Thyroid gland (tissue), 4 donors: ENCODE results near the gene GALNT10. TPM values are rescaled to one million over a fixed set of nuclear protein-coding genes. Genes with fewer than 3 reads are reported as not detected.

Experiments used
- DNase-seq, 2 donors: peaks; one replicate each; pipeline ENCODE4 v3.0.0-alpha.2; 2019
- H3K27ac ChIP-seq, 3 donors: fragments of 200-600 bp; sonication (generic); 1 replicate in 2 of 3; 2 replicates in 1 of 3; pipeline ENCODE4 v1.5.1; 2016 to 2019; ENCODE audit warnings: mild to moderate bottlenecking in 1 of 3, moderate library complexity in 1 of 3
- H3K27me3 ChIP-seq: fragments of 200-600 bp; sonication (generic); one replicate; pipeline ENCODE4 v1.5.1; 2019
- H3K36me3 ChIP-seq, 2 donors: fragments of 200-600 bp; sonication (generic); one replicate each; pipeline ENCODE4 v1.5.1; 2016 to 2019
- H3K4me1 ChIP-seq, 2 donors: fragments of 200-600 bp; sonication (generic); one replicate each; pipeline ENCODE4 v1.5.1; 2017 to 2019
- H3K4me3 ChIP-seq, 3 donors: fragments of 200-600 bp; sonication (generic); replicated peaks in 1 of 3; 1 replicate in 2 of 3; 2 replicates in 1 of 3; pipeline ENCODE4 v1.5.1; 2016; ENCODE audit warnings: mild to moderate bottlenecking in 1 of 3
- H3K9me3 ChIP-seq: fragments of 200-600 bp; sonication (generic); one replicate; pipeline ENCODE4 v1.5.1; 2017
- CTCF ChIP-seq, 6 experiments: fragments of 200-600 bp in 3 of 6; fragments of 450-650 bp in 3 of 6; sonication (generic) in 3 of 6; IDR thresholded peaks; one replicate each; pipeline ENCODE4 v1.5.1; 2016 to 2019; ENCODE audit warnings: antibody characterized with exemption in 6 of 6, mild to moderate bottlenecking in 2 of 6, inconsistent platforms in 1 of 6, moderate library complexity in 1 of 6
- POLR2A ChIP-seq, 2 donors: fragments of 450-650 bp; IDR thresholded peaks; one replicate each; pipeline ENCODE4 v1.6.1; 2017; ENCODE audit warnings: antibody characterized with exemption in 2 of 2, mild to moderate bottlenecking in 2 of 2, moderate library complexity in 1 of 2
- WGBS, 2 donors: methylation state at CpG; one replicate each; pipeline ENCODE4 v1.1.5; 2017; 5-methylcytosine and 5-hydroxymethylcytosine counted together
- intact Hi-C: fragments of 100-400 bp; cut with DNase I; formaldehyde crosslinking; loops from one replicate; pipeline ENCODE4 v1.15.1; 2023
- total RNA-seq, 4 donors: library from RNA; depleted of rRNA; stranded (reverse); fragments of >200 nt; gene quantifications; one replicate each; pipeline ENCODE4 v1.2.3, GENCODE V29; 2016

Gene GALNT10
- total RNA-seq, 4 donors from 2014 or later = 33.3 to 69.6 (median 58.1) TPM

- peaks cover 0 to 4% of the 10 kb centered on the region in 2 donors for H3K36me3 ChIP-seq
- intact Hi-C loops = no loop called here
- no peaks in the 10 kb centered on the region for H3K9me3 ChIP-seq
- no peak for DNase-seq
- WGBS, 2 donors = 83 to 97% methylated on average over 3 of the region's 3 CpGs
- TF ChIP-seq POLR2A (IDR thresholded peaks at IDR 0.05) (no peak), CTCF (IDR thresholded peaks at IDR 0.05) (no peak)
- H3K4me3 ChIP-seq = no peak overlapping the region
- H3K27ac ChIP-seq = no peak overlapping the region
- H3K4me1 ChIP-seq = peaks cover 9 to 21% of the 10 kb centered on the region in 2 donors
- no peaks in the 10 kb centered on the region for H3K27me3 ChIP-seq
Observed at GRCh38 chr5:154375329-154376008, 184.9 kb downstream of the GALNT10 start.

GRCh38 chr5:154376481-154376880 is 185.9 kb downstream of the GALNT10 start:
- DNase-seq = no peak
- Histone ChIP-seq H3K27ac (no peak overlapping the region), H3K4me1 (peaks cover under 1 to 10% of the 10 kb centered on the region in 2 donors), H3K4me3 (no peak overlapping the region), H3K36me3 (peaks cover 0 to 4% of the 10 kb centered on the region in 2 donors), H3K27me3 (no peaks in the 10 kb centered on the region), H3K9me3 (no peaks in the 10 kb centered on the region)
- 79 to 93% methylated on average over 4 of the region's 4 CpGs for WGBS, 2 donors
- no peak for TF ChIP-seq POLR2A (IDR thresholded peaks at IDR 0.05)
- TF ChIP-seq CTCF (IDR thresholded peaks at IDR 0.05) = no peak
- intact Hi-C loops = no loop called here

- WGBS, 2 donors = 94 to 96% methylated on average over 4 of the region's 4 CpGs
Observed at GRCh38 chr5:154377754-154378533, 187.4 kb downstream of the GALNT10 start.

GRCh38 chr5:154380263-154380662 is 189.7 kb downstream of the GALNT10 start:
- H3K4me3 ChIP-seq = no peak overlapping the region
- no peak for DNase-seq
- TF ChIP-seq CTCF (IDR thresholded peaks at IDR 0.05) (no peak), POLR2A (IDR thresholded peaks at IDR 0.05) (no peak)
- intact Hi-C loops = no loop called here
- H3K27me3 ChIP-seq = no peaks in the 10 kb centered on the region
- peaks cover 0 to 4% of the 10 kb centered on the region in 2 donors for H3K36me3 ChIP-seq
- H3K9me3 ChIP-seq = no peaks in the 10 kb centered on the region
- 90 to 92% methylated on average over 12 of the region's 12 CpGs for WGBS, 2 donors
- no peak overlapping the region for H3K27ac ChIP-seq
- peaks cover 16 to 23% of the 10 kb centered on the region in 2 donors for H3K4me1 ChIP-seq

More at GRCh38 chr5:154377754-154378533, 187.4 kb downstream of the GALNT10 start:
- Histone ChIP-seq H3K27ac (no peak overlapping the region), H3K4me1 (peaks cover 0 to 4% of the 10 kb centered on the region in 2 donors), H3K27me3 (no peaks in the 10 kb centered on the region), H3K9me3 (no peaks in the 10 kb centered on the region), H3K4me3 (no peak overlapping the region), H3K36me3 (peaks cover 0 to 4% of the 10 kb centered on the region in 2 donors)
- TF ChIP-seq CTCF (IDR thresholded peaks at IDR 0.05) = no peak
- TF ChIP-seq POLR2A (IDR thresholded peaks at IDR 0.05) = no peak
- no peak for DNase-seq
- intact Hi-C loops = no loop called here
